ENCODE results near the gene NRG3.

GRCh38 chr10:82924711-82925110 is 1049.7 kb downstream of the NRG3 start:
- no peak for TF ChIP-seq POLR2A (IDR thresholded peaks at IDR 0.05; ENCODE audit: low read depth, low read length)
- no peak for TF ChIP-seq POLR2AphosphoS5 (IDR thresholded peaks at IDR 0.05; ENCODE audit: low read depth, low read length)
- no peak for TF ChIP-seq TAF1 (IDR thresholded peaks at IDR 0.05; ENCODE audit: borderline replicate concordance, low read depth, low read length)

All from GM12892 (cell line).